ENCODE measurements around the gene TAMM41. TPM values are rescaled to one million over a fixed set of nuclear protein-coding genes. Genes with fewer than 3 reads are reported as not detected.

Gene TAMM41
- total RNA-seq, 1 experiment from 2014 or later, result 24.3 TPM

- no peaks in the 10 kb centered on the region for H4K20me1 ChIP-seq (ENCODE audit: control insufficient read depth, insufficient read depth, insufficient read length)
- no peaks in the 10 kb centered on the region for H3K27me3 ChIP-seq (ENCODE audit: insufficient read depth, low read length)
- no peak overlapping the region for H4K8ac ChIP-seq (replicated peaks; ENCODE audit: insufficient read length, low read depth, low read length)
- DNase-seq, result peak; percentile 95
- H3K4me3 Mint-ChIP-seq, result peak overlapping the region; percentile 23 to 38
- no peak overlapping the region for H3K4ac ChIP-seq (ENCODE audit: low read depth, low read length)
- no peaks in the 10 kb centered on the region; the same call in 1 of the 2 replicates for H3K4me1 ChIP-seq (ENCODE audit: insufficient read depth, low read length)
- H2BK15ac ChIP-seq (ENCODE audit: low read depth, low read length), result no peak overlapping the region
- WGBS (ENCODE audit: extremely low coverage, insufficient read length, low lambda C conversion rate), result no CpG with 5 or more reads among the region's 20 CpGs
- no peak for TF ChIP-seq CTCF (conservative IDR thresholded peaks at IDR 0.05)
- peak overlapping the region in 2 of 3 experiments; percentile 52 to 64; a peak in 2 of 7 replicates for H3K27ac Mint-ChIP-seq
- H4K91ac ChIP-seq (ENCODE audit: insufficient read length, low read depth, low read length), result no peak overlapping the region
- H3K56ac ChIP-seq (ENCODE audit: insufficient read length, low read depth, low read length), result no peak overlapping the region
- H4K5ac ChIP-seq (ENCODE audit: insufficient read length, low read depth, low read length), result no peak overlapping the region
- H2BK5ac ChIP-seq (ENCODE audit: insufficient read length, low read length), result no peak overlapping the region
- H3K9ac ChIP-seq (ENCODE audit: extremely low read depth, insufficient read length, low read length), result no peak overlapping the region
- no peak overlapping the region for H3T11ph ChIP-seq (ENCODE audit: low read length)
- H2AK5ac ChIP-seq (ENCODE audit: insufficient read length, low read length), result no peak overlapping the region
- H3K9me3 Mint-ChIP-seq, result no peaks in the 10 kb centered on the region
- peaks cover 25% of the 10 kb centered on the region for H3K27me3 Mint-ChIP-seq (ENCODE audit: low read depth)
- H3K14ac ChIP-seq (ENCODE audit: insufficient read depth, low read length), result peak overlapping the region; percentile 55
- no peaks in the 10 kb centered on the region for H3K36me3 Mint-ChIP-seq (ENCODE audit: insufficient read depth in 1 of 3, low read depth in 3 of 3)
- no peak overlapping the region for H2BK12ac ChIP-seq (ENCODE audit: insufficient read length, low read depth, low read length)
- H3K23ac ChIP-seq (ENCODE audit: insufficient read length, low read depth, low read length), result no peak overlapping the region
- H3K79me2 ChIP-seq (ENCODE audit: insufficient read depth, low read length), result no peaks in the 10 kb centered on the region
- H2BK120ac ChIP-seq (ENCODE audit: low read depth, low read length, poor library complexity, severe bottlenecking), result no peak overlapping the region
- H3K4me2 ChIP-seq (ENCODE audit: insufficient read depth, insufficient read length, low read length), result peak overlapping the region; percentile 26
- H3K9me3 ChIP-seq (ENCODE audit: control insufficient read depth, low read depth, low read length), result no peaks in the 10 kb centered on the region
- H2BK20ac ChIP-seq (ENCODE audit: low read depth, low read length, poor library complexity, severe bottlenecking), result no peak overlapping the region
- H3K23me2 ChIP-seq (ENCODE audit: insufficient read length, low read depth, low read length, poor library complexity, severe bottlenecking), result no peaks in the 10 kb centered on the region
- H3K79me1 ChIP-seq (ENCODE audit: insufficient read depth, low read depth, low read length, poor library complexity, severe bottlenecking), result no peaks in the 10 kb centered on the region
- peak overlapping the region; percentile 46 for H3K18ac ChIP-seq (ENCODE audit: insufficient read length, low read depth, low read length)
- no peak overlapping the region for H2AFZ ChIP-seq (ENCODE audit: low read length)
- H3K27ac ChIP-seq (ENCODE audit: insufficient read length, low read depth, low read length), result no peak overlapping the region
- H3K4me1 Mint-ChIP-seq, result peaks cover 19 to 22% of the 10 kb centered on the region in 2 experiments
Measured at GRCh38 chr3:11770477-11771391, 76.0 kb downstream of the TAMM41 start.
